Thoracic aorta (tissue), 2 donors: ENCODE results near the gene PSEN2. TPM values are rescaled to one million over a fixed set of nuclear protein-coding genes. Genes with fewer than 3 reads are reported as not detected.

ENCODE experiments used
- ATAC-seq: fragments of 150-250 bp; one replicate; pipeline ENCODE4 v1.8.0; 2017; ENCODE audit warnings: low read depth; ENCODE audit not compliant: insufficient number of reproducible peaks, low FRiP score
- DNase-seq: peaks from one replicate; pipeline ENCODE4 v3.0.0-alpha.2; 2020; ENCODE audit warnings: low spot score
- H3K27ac ChIP-seq, 2 donors: fragments of 200-600 bp; sonication (generic); 1 replicate in 1 of 2; 2 replicates in 1 of 2; pipeline ENCODE4 v1.5.1; 2016; ENCODE audit warnings: mild to moderate bottlenecking in 2 of 2, moderate library complexity in 2 of 2
- H3K27me3 ChIP-seq: fragments of 200-600 bp; sonication (generic); replicated peaks from 2 replicates; pipeline ENCODE4 v1.6.0; 2016; ENCODE audit warnings: mild to moderate bottlenecking; ENCODE audit not compliant: insufficient read depth
- H3K36me3 ChIP-seq: fragments of 200-600 bp; sonication (generic); one replicate; pipeline ENCODE4 v1.5.1; 2016
- H3K4me1 ChIP-seq, 2 donors: fragments of 200-600 bp; sonication (generic); 1 replicate in 1 of 2; 2 replicates in 1 of 2; pipeline versions ENCODE4 v1.5.1 to v1.6.0; 2016; ENCODE audit warnings: low read depth in 2 of 2, mild to moderate bottlenecking in 1 of 2; ENCODE audit not compliant: control insufficient read depth in 1 of 2
- H3K4me3 ChIP-seq: fragments of 200-600 bp; sonication (generic); 2 replicates; pipeline ENCODE4 v1.5.1; 2016; ENCODE audit warnings: mild to moderate bottlenecking
- H3K9me3 ChIP-seq: fragments of 200-600 bp; sonication (generic); 2 replicates; pipeline ENCODE4 v1.5.1; 2016
- total RNA-seq, 2 donors: library from RNA; depleted of rRNA; stranded (reverse); fragments of >200 nt; gene quantifications; one replicate each; pipeline versions ENCODE4 v1.1.0 to v1.2.3, GENCODE V29; 2016
- TF ChIP-seq, protein P1 (sequence below): fragments of 200-600 bp; sonication (generic); IDR thresholded peaks from one replicate; pipeline ENCODE4 v1.5.1; 2019; ENCODE audit warnings: antibody characterized with exemption

Gene PSEN2
- total RNA-seq, 2 donors from 2014 or later = 22.2 to 52.1 TPM

DNA sequence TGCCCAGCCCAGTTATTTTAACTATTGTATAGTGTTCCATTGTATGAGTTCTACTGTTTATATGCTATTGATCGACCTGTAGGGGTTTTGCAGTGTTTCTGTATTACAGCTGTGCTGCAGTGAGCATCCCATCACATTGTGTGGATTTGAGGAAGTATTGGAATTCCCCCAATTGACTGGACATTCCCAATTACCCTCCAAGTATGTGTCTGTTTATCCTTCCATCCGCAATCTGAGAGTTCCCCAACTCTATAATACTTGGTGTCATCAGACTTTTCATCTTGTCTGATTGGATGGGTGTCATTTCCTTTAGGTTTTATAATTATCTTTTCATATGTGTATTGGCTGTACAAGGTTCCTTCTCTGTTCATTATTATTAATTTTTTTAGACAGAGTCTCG is 27.8 kb downstream of the PSEN2 start:
- Histone ChIP-seq H3K9me3 (no peaks in the 10 kb centered on the region), H3K36me3 (peaks cover 22% of the 10 kb centered on the region), H3K27ac (no peak overlapping the region), H3K27me3 (no peaks in the 10 kb centered on the region), H3K4me3 (no peak overlapping the region), H3K4me1 (no peaks in the 10 kb centered on the region)
- ATAC-seq (no peak), DNase-seq (no peak)
- TF ChIP-seq, protein P1, sequence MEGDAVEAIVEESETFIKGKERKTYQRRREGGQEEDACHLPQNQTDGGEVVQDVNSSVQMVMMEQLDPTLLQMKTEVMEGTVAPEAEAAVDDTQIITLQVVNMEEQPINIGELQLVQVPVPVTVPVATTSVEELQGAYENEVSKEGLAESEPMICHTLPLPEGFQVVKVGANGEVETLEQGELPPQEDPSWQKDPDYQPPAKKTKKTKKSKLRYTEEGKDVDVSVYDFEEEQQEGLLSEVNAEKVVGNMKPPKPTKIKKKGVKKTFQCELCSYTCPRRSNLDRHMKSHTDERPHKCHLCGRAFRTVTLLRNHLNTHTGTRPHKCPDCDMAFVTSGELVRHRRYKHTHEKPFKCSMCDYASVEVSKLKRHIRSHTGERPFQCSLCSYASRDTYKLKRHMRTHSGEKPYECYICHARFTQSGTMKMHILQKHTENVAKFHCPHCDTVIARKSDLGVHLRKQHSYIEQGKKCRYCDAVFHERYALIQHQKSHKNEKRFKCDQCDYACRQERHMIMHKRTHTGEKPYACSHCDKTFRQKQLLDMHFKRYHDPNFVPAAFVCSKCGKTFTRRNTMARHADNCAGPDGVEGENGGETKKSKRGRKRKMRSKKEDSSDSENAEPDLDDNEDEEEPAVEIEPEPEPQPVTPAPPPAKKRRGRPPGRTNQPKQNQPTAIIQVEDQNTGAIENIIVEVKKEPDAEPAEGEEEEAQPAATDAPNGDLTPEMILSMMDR = no peak

DNA sequence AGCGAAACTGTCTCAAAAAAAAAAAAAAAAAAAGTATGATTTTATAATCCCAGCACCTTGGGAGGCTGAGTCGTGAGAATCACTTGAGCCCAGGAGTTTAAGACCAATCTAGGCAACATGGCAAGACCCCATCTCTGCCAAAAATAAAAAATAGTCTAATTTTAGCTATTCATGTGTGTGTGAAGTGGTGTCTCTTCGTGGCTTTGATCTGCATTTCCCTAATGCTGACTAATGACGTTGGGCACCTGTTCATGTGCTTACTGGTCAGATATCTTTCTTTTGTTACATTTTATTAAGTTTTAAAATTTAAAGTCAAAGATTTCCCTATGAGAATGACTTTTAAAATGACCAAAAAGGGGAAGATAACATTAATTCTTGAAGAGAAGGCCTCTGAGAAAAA is 31.0 kb downstream of the PSEN2 start:
- DNase-seq = no peak
- no peaks in the 10 kb centered on the region for H3K9me3 ChIP-seq
- no peaks in the 10 kb centered on the region for H3K4me1 ChIP-seq
- H3K4me3 ChIP-seq = no peak overlapping the region
- no peak for ATAC-seq
- H3K27me3 ChIP-seq = no peaks in the 10 kb centered on the region
- peaks cover 10% of the 10 kb centered on the region for H3K36me3 ChIP-seq
- no peak overlapping the region for H3K27ac ChIP-seq
- TF ChIP-seq, protein P1 = no peak

DNA sequence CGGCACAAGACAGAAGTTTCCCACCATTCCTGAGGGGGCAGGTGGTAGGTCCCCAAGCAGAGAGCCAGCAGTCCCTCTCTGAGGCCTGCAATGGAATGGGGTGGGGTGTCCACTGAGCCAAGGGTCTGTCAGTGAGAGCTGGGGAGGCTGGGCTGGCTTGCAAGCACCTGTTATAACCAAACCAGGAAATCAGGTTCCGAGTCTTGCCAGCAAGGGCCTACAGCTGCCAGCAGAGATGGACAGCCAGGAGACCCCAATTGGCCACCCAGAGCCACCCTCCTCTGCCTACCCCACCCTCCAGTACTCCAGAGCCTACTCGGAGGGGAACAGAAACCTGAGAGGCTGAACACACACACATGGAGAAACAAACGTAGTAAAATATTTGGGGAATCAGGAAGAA is 32.2 kb downstream of the PSEN2 start:
- Histone ChIP-seq H3K4me3 (no peak overlapping the region), H3K36me3 (peaks cover 15% of the 10 kb centered on the region), H3K9me3 (no peaks in the 10 kb centered on the region), H3K4me1 (no peaks in the 10 kb centered on the region), H3K27ac (no peak overlapping the region), H3K27me3 (no peaks in the 10 kb centered on the region)
- no peak for ATAC-seq
- DNase-seq = no peak
- TF ChIP-seq, protein P1 = no peak

DNA sequence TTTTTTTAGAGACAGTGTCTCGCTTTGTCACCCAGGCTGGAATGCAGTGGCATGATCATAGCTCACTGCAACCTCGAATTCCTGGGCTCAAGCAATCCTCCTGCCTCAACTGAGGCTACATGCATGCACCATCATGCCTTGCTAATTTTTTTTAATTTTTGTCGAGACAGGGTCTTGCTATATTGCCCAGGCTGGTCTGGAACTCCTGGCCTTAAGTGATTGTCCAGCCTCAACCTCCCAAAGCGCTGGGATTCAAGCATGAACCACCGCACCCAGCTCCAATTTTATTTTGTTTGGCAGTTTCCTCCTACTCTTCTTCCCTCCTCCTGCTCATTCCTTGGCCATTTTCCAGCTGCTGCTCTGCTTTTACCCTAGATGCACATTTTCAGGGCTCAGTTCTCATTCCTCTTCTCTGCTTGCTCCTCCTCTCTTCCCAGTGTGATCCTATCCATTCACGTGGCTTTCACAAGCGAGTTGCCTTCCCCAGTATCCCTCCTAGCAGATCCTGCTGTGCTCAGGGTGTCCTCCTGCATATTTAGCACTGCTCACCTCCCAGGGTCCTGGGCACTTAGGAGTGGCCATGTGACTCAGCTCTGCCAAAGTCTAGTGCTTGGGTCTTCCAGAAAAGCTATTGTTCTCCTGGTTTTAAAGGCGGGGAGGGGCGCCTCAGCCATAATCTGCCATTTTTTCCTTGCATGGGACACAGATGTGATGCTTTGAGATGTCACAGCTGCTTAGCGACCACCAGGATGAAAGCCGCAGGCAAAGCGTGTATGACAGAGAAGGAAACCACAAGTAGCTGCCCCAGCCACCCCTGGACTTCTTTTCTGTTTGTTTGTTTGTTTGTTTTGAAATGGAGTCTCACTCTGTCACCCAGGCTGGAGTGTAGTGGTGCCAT is 33.7 kb downstream of the PSEN2 start:
- DNase-seq = no peak
- H3K4me1 ChIP-seq = no peaks in the 10 kb centered on the region
- no peaks in the 10 kb centered on the region for H3K9me3 ChIP-seq
- H3K27me3 ChIP-seq = no peaks in the 10 kb centered on the region
- H3K4me3 ChIP-seq = no peak overlapping the region
- no peak for ATAC-seq
- no peak overlapping the region for H3K27ac ChIP-seq
- TF ChIP-seq, protein P1 = no peak
- peaks cover 14% of the 10 kb centered on the region for H3K36me3 ChIP-seq

DNA sequence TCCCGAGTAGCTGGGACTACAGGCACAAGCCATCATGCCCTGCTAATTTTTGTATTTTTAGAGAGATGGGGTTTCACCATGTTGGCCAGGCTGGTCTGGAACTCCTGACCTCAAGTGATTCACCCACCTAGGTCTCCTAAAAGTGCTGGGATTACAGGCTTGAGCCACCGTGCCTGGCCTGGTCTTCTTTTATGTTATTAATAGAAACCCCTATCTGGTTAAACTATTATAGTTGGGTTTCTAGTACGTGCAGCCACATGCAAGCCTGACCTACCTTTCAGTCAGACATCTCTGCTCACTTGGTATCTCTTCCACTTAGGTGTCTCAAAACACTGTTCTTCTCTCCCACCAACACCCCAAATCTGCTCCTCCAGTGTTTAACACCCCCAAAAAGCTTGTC is 34.4 kb downstream of the PSEN2 start:
- DNase-seq (no peak), ATAC-seq (no peak)
- H3K27ac ChIP-seq = no peak overlapping the region
- H3K36me3 ChIP-seq = peaks cover 10% of the 10 kb centered on the region
- TF ChIP-seq, protein P1 = no peak
- no peak overlapping the region for H3K4me3 ChIP-seq
- H3K9me3 ChIP-seq = no peaks in the 10 kb centered on the region
- no peaks in the 10 kb centered on the region for H3K27me3 ChIP-seq
- H3K4me1 ChIP-seq = no peaks in the 10 kb centered on the region
